Measurements from ENCODE around the gene MGME1.
"Not testable (repeated sequence)": the region's sequence is repeated elsewhere in the genome, so short reads cannot be mapped to it uniquely, and the experiment has no call there.

MGME1 gene

DNA sequence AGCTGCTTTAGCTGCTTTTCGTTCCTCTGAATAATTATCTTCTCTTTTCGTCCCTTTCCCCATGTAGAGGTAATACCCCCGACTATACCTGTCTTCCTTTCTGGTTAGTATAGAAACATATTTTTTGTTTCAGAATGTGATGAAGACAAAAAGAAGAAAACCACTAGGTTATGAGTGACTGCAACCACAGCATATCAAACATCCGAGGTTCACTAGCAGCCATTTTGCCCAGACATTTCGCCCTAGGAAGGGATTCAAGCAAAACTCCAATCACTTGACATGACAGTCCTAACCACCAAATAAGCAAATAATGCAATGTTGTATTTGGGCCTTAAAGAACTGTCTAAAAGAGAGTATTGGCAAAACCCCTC lies 9.6 kb upstream of the MGME1 start:
- TF ChIP-seq, protein P1, sequence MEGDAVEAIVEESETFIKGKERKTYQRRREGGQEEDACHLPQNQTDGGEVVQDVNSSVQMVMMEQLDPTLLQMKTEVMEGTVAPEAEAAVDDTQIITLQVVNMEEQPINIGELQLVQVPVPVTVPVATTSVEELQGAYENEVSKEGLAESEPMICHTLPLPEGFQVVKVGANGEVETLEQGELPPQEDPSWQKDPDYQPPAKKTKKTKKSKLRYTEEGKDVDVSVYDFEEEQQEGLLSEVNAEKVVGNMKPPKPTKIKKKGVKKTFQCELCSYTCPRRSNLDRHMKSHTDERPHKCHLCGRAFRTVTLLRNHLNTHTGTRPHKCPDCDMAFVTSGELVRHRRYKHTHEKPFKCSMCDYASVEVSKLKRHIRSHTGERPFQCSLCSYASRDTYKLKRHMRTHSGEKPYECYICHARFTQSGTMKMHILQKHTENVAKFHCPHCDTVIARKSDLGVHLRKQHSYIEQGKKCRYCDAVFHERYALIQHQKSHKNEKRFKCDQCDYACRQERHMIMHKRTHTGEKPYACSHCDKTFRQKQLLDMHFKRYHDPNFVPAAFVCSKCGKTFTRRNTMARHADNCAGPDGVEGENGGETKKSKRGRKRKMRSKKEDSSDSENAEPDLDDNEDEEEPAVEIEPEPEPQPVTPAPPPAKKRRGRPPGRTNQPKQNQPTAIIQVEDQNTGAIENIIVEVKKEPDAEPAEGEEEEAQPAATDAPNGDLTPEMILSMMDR (IDR thresholded peaks at IDR 0.05; ENCODE audit: low read length, missing control alignments), result no peak
- no peak for DNase-seq (ENCODE audit: low read depth)
- no peak overlapping the region for H3K4me3 ChIP-seq (replicated peaks; ENCODE audit: low read depth, low read length)

DNA sequence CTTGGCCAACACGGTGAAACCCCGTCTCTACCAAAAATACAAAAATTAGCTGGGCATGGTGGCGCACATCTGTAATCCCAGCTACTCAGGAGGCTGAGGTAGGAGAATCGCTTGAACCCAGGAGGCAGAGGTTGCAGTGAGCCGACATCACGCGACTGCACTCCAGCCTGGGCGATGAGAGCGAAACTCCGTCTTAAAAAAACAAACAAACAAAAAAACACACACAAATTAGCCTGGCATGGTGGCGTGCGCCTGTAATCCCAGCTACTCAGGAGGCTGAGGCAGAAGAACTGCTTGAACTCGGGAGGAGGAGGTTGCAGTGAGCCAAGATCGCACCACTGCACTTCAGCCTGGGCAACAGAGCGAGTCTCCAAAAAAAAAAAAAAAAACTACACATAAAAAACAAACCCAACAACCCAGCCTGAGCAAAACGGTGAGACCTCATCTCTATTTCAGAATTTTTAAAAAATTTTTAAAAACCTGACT lies 8.4 kb upstream of the MGME1 start:
- DNase-seq (ENCODE audit: low read depth), result not testable (repeated sequence)
- H3K4me3 ChIP-seq (replicated peaks; ENCODE audit: low read depth, low read length), result peak overlapping the region; percentile 33

DNA sequence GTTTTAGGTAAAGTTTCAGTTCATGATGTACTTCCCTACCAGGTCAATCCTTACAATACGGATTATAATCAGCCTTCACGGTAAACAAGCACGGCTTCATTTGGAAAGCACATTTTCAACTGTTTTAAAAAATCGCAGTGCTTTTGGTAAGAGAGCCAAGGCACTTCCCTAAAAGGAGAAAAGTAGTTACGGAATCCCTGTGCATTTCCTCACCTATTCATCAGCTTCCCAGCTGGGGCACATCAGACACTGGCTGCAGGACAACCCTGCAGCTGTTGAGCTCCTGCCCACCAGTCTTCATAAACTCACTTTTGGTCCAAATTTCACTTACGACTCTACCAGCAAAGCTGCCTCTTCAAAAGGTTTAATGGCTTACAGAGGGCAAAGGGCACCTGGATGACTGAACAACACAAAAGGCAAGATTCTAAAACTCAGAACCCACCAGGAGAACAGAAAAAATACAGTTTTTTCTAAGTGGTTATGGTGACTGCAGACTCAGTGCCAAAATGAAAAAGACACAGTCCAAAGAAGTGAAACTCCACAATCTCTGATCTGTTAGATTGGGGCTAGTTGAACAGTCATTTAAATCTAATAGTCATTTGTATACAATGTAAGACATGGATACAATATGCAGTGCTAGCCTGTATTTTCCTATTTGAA lies 7.8 kb upstream of the MGME1 start:
- TF ChIP-seq, protein P1 (IDR thresholded peaks at IDR 0.05; ENCODE audit: low read length, missing control alignments), result no peak
- H3K4me3 ChIP-seq (replicated peaks; ENCODE audit: low read depth, low read length), result peak overlapping the region; percentile 33
- peak; percentile 78 for DNase-seq (ENCODE audit: low read depth)

DNA sequence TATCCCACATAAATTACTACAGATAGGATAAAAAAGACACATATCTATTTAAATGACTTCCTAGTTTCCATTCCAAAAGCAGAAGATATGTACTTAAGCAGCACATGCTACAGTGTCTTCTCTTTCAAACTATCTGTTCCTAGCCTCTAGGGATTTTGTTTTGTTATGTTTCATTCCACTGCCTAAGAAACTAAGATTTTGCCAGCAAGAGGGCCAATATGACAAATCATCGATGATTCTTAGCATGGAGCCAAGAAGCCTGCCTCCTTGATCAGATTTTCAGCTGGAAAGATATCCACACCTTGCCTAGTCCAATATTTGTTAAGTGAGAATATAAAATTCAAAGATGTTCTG lies 7.3 kb upstream of the MGME1 start:
- H3K4me3 ChIP-seq (replicated peaks; ENCODE audit: low read depth, low read length), result no peak overlapping the region
- TF ChIP-seq, protein P1 (IDR thresholded peaks at IDR 0.05; ENCODE audit: low read length, missing control alignments), result no peak
- DNase-seq (ENCODE audit: low read depth), result no peak

DNA sequence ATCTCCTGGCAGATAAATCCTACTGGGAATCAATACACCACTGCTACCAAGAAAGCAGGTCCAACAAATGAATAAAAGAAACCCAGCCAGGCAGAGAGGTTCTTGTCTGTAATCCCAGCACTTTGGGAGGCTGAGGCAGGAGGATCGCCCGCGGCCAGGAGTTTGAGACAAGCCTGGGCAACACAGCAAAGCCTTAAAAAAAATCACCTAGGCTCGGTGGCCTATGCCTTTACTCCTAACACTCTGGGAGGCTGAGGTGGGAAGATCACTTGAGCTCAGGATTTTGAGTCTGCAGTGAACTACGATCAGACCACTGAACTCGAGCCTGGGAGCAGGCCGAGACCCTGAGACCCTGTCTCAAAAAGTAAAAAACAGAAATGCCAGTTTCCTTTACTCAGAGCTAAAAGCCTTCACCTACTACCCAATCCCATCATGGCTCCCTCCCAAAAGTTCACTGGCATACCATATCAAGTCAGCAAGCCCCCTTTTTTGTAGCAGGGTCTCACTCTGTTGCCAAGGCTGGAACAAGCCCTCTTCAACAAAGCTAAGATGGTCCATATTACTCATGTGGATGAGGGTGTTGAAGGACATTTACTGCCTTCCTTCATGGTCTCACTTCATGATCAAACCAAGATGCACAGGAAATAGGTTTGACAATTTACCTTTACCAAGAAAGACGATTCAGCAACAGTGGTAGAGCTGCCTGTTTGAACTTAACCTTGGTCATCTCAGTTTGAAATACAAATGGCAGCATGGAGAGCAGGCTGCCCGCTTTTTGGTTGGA lies 5.5 kb upstream of the MGME1 start:
- TF ChIP-seq, protein P1 (IDR thresholded peaks at IDR 0.05; ENCODE audit: low read length, missing control alignments), result no peak
- no peak overlapping the region for H3K4me3 ChIP-seq (replicated peaks; ENCODE audit: low read depth, low read length)
- no peak for DNase-seq (ENCODE audit: low read depth)

DNA sequence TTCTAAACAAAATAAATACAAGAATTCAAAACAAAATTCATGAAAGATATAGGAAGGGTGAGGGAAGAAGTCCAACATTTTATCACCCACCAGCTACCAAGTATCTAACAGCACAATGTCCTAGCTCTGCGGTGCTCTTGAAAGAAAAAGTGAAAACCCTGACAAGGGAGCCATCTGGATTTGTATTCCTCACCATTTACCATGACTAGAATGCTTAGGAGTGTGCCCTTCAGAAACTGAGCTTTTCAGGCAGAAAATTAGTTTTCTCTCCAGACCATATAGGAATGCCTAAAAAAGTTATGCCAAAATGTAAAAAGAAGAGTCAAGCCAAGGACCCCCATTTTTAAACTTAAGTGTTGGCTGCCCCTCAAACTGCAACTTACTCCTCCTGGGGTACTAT lies 4.7 kb upstream of the MGME1 start:
- H3K4me3 ChIP-seq (replicated peaks; ENCODE audit: low read depth, low read length), result no peak overlapping the region
- no peak for DNase-seq (ENCODE audit: low read depth)
- TF ChIP-seq, protein P1 (IDR thresholded peaks at IDR 0.05; ENCODE audit: low read length, missing control alignments), result no peak

DNA sequence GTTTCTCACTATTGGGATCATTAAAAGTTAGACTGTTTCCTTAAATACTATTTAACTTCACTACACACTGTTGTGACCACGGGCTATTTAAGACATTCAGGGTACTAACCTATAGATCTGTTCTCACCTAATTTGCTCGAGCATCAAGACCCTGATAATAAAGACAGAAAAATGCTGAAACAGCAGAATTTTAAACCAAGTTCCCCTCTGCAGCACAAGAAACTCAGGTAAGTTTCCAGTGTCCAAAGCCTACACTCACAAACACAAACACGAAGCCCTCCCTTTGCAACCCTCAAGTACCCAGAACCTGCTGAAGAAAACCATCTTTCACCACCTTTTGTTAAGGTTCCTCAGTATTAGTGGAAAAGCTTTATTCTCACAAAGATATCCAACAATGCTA lies 4.2 kb upstream of the MGME1 start:
- no peak overlapping the region for H3K4me3 ChIP-seq (replicated peaks; ENCODE audit: low read depth, low read length)
- TF ChIP-seq, protein P1 (IDR thresholded peaks at IDR 0.05; ENCODE audit: low read length, missing control alignments), result no peak
- DNase-seq (ENCODE audit: low read depth), result no peak

Data from fibroblast of pulmonary artery (primary cell).